HG03064 (cell line): ENCODE data around the gene RPL41.

Experiments used
- ATAC-seq: cut with Tn5 transposase; IDR thresholded peaks from one replicate; pipeline ENCODE4 v1.9.1; 2021; ENCODE audit warnings: low read depth; ENCODE audit not compliant: unreplicated experiment

Gene RPL41

DNA sequence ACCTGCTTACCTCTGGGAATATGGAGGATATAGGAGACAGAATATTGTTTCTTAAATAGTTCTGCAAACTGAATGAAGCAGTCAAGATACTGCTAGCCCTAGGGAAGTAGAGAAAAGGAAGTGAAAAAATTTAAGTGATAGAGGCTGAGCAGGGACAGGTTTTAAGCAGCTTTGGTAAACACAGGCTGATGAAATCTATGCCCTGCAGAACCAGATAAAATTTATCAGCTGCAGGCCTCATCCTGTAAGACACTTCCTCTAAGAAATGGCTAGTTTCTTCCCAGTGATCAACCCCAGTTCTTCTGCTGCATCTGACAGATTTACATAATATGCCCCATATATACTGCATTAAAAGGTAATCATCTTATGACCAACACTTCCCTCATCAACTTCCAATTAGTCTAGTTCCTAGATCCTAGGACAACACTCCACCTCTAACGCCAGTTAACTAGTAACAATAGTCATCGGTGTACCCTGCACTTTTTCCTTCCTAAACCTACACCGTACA is 10.4 kb downstream of the RPL41 start:
- ATAC-seq = no peak

- ATAC-seq = no peak
Observed at GRCh38 chr12:56127485-56127887, 11.1 kb downstream of the RPL41 start.

GRCh38 chr12:56127888-56128669 is 11.6 kb downstream of the RPL41 start, which contains the start of gene ESYT1:
TSS of gene ESYT1 (plus strand) at chr12:56128267. CDS start at chr12:56128320, 53 bp downstream.
- ATAC-seq = peak; percentile 84

GRCh38 chr12:56128670-56129205 is 12.3 kb downstream of the RPL41 start:
- no peak for ATAC-seq

GRCh38 chr12:56129206-56129941 is 12.9 kb downstream of the RPL41 start:
- no peak for ATAC-seq

- ATAC-seq = no peak
Observed at GRCh38 chr12:56129942-56130495, 13.6 kb downstream of the RPL41 start.

- no peak for ATAC-seq
Observed at GRCh38 chr12:56130876-56131275, 14.4 kb downstream of the RPL41 start.

DNA sequence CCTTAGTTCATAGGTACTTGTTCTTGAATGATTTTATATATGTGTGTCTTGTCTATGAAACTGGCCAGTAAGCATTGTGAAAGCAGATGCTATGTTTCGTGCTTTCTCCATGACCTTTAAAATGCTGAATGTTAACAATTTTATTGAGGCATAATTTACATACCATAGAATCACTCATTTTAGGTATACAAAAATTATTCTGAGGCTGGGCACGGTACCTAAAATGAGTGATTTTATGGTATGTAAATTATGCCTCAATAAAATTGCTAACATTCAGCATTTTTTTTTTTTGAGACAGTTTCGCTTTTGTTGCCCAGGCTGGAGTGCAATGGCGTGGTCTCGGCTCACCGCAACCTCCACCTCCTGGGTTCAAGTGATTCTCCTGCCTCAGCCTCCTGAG is 18.5 kb downstream of the RPL41 start:
- no peak for ATAC-seq

DNA sequence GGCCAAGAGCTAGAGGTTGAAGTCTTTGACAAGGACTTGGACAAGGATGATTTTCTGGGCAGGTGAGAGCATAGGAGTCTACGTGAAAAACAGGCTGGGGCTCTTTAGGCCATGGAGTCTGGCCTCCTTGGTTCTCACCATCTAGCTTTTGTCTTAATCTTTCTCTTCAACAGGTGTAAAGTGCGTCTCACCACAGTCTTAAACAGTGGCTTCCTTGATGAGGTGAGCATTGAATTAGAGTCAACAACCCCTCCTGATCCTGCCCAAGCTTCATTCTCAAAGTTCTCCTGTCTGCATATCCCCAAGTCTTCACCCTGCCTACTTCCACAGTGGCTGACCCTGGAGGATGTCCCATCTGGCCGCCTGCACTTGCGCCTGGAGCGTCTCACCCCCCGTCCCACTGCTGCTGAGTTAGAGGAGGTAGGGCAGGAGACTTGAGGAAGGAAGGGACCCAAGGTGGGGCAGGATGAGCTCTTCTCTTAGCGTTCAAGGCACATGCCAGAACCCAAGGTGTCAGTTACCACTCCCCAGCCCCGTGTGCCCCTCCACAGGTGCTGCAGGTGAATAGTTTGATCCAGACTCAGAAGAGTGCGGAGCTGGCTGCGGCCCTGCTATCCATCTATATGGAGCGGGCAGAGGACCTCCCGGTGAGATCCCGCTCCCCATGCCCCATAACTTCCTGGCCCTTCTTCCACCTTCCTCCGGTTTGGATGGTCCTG is 21.6 kb downstream of the RPL41 start:
- no peak for ATAC-seq

- no peak for ATAC-seq
Observed at GRCh38 chr12:56141946-56142784, 25.7 kb downstream of the RPL41 start.

- no peak for ATAC-seq
Observed at GRCh38 chr12:56143217-56143616, 26.8 kb downstream of the RPL41 start.

- no peak for ATAC-seq
Observed at GRCh38 chr12:56143870-56144269, 27.4 kb downstream of the RPL41 start.

DNA sequence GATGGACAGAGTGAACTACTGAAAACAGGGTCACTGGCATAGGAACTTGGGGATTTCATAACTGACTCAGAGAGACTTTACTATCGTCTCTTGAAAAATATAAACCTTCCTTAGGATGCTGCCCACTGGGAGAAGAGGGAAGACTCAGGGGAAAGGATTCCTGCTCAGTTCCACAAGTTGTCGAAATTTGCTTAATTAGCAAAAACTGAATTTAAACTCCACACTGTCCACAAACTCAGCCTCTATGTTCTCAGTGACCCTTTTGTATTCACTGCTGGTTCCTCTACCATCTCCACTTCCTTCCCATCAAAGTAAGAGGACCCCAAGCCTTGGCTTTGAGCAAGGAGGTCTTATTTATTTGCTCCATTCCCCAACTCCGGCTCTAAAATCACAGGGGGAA is 28.8 kb downstream of the RPL41 start:
- no peak for ATAC-seq

GRCh38 chr12:56146492-56147460 is 30.3 kb downstream of the RPL41 start:
- ATAC-seq = no peak

- ATAC-seq = no peak
Observed at GRCh38 chr12:56150563-56150962, 34.1 kb downstream of the RPL41 start.

DNA sequence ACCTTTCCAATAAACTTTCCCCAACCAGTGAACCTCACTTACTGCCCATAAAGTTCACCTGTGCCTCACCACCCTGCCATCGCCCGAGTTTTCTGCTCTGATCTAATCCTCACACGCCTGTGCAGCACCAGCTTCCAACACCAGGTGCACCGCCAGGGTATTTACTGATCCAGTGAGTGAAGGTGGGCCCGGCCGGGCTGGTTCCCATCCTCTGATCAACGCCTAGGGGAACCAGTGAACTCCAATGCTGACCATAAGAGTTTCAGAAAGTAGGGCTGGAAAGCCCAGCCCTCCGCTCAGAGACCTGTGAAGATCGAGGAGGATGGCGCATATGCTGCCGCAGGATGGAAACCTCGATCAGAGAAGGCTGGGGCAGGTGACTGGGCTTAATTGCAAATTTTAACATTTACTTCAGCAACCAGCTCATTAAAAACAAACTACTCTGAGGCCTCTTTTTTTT is 35.3 kb downstream of the RPL41 start:
- ATAC-seq = peak; percentile 21

- ATAC-seq = peak; percentile 74
Observed at GRCh38 chr12:56152132-56152755, 35.8 kb downstream of the RPL41 start, which contains the start of gene MYL6B. TSS of gene MYL6B (plus strand) at chr12:56152587. CDS start at chr12:56153919, 1,332 bp downstream.
